Stimulated activated CD4-positive, alpha-beta T cell treated with anti-CD3 and anti-CD28 coated beads, Interleukin-2, amount 100 ng/mL, for 4 hours (primary cell): Measurements from ENCODE around the gene GPR137.
A peak's percentile ranks its signal among the peaks of the same experiment; 100 is the strongest.
"Not testable (repeated sequence)": the region's sequence is repeated elsewhere in the genome, so short reads cannot be mapped to it uniquely, and the experiment has no call there.

ENCODE experiments used
- DNase-seq: peaks from one replicate; pipeline ENCODE4 v3.0.0-alpha.2; 2020; ENCODE audit warnings: low read depth

Gene GPR137

GRCh38 chr11:64321026-64321425 lies 35.4 kb downstream of the GPR137 start:
- no peak for DNase-seq

- no peak for DNase-seq
Observed at GRCh38 chr11:64321533-64321932, 35.9 kb downstream of the GPR137 start.

GRCh38 chr11:64322925-64323260 lies 37.2 kb downstream of the GPR137 start:
- no peak for DNase-seq

GRCh38 chr11:64323373-64323772 lies 37.7 kb downstream of the GPR137 start:
- DNase-seq: no peak

GRCh38 chr11:64323984-64324383 lies 38.3 kb downstream of the GPR137 start:
- not testable (repeated sequence) for DNase-seq

- no peak for DNase-seq
Observed at GRCh38 chr11:64324692-64325469, 39.2 kb downstream of the GPR137 start.

GRCh38 chr11:64327375-64327774 lies 41.7 kb downstream of the GPR137 start:
- no peak for DNase-seq

GRCh38 chr11:64327993-64328392 lies 42.3 kb downstream of the GPR137 start:
- no peak for DNase-seq

GRCh38 chr11:64330888-64331287 lies 45.2 kb downstream of the GPR137 start:
- no peak for DNase-seq

GRCh38 chr11:64331569-64332371 lies 46.1 kb downstream of the GPR137 start:
- peak; percentile 36 for DNase-seq

GRCh38 chr11:64333556-64333955 lies 47.9 kb downstream of the GPR137 start:
- no peak for DNase-seq

- DNase-seq: no peak
Observed at GRCh38 chr11:64334764-64335735, 49.4 kb downstream of the GPR137 start.

GRCh38 chr11:64337538-64338249 lies 52.0 kb downstream of the GPR137 start:
- DNase-seq: no peak

GRCh38 chr11:64338716-64339115 lies 53.1 kb downstream of the GPR137 start:
- no peak for DNase-seq
